GM12872 (cell line): ENCODE results near the gene THAP7.

Experiments used
- TF ChIP-seq, protein P1 (sequence below): IDR thresholded peaks from 3 replicates; pipeline ENCODE4 v1.5.1; 2011; ENCODE audit warnings: low read depth, mild to moderate bottlenecking, low read length, moderate library complexity; ENCODE audit not compliant: insufficient read depth

The THAP7 gene

GRCh38 chr22:20990184-20991180, 11.4 kb downstream of the THAP7 start:
- TF ChIP-seq, protein P1, sequence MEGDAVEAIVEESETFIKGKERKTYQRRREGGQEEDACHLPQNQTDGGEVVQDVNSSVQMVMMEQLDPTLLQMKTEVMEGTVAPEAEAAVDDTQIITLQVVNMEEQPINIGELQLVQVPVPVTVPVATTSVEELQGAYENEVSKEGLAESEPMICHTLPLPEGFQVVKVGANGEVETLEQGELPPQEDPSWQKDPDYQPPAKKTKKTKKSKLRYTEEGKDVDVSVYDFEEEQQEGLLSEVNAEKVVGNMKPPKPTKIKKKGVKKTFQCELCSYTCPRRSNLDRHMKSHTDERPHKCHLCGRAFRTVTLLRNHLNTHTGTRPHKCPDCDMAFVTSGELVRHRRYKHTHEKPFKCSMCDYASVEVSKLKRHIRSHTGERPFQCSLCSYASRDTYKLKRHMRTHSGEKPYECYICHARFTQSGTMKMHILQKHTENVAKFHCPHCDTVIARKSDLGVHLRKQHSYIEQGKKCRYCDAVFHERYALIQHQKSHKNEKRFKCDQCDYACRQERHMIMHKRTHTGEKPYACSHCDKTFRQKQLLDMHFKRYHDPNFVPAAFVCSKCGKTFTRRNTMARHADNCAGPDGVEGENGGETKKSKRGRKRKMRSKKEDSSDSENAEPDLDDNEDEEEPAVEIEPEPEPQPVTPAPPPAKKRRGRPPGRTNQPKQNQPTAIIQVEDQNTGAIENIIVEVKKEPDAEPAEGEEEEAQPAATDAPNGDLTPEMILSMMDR, result no peak

DNA sequence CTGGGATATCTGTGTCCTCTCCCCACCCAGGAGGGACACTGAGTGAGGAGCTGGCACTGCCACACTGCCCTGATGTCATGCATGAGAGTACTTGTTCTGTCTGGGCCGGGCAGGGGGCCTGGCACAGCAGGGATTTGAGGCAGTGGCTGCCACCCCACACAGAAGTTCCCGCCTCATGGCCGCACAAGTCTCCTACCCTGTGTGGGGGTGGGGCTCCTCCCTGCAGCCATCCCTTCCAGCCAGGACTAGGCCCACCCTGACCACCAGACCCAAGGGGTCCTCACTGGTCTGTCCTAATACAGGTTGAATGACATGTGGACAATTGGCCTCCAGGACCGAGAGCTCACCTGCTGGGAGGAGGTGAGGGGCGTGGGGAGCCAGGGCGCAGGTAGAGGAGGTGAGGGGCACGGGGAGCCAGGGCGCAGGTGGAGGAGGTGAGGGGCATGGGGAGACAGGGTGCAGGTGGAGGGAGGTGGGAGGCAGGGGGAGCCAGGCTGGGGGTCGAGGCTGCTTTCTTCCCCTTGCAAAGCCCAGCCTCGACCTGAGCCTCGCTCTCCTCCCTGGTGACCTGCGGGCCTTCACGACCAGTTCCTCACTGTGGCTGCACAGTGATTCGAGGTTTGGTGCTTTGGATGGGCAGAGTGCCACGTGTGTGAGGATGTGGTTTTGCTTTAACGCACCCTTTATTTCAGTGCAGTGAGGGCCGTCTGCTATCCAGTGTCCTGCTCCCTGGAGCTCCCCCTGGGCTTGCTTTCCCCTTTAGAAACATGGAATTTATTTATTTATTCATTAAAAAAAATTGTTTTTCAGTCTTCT, 12.4 kb downstream of the THAP7 start:
- TF ChIP-seq, protein P1, result no peak

- TF ChIP-seq, protein P1, result no peak
Observed at GRCh38 chr22:20988573-20989322, 13.2 kb downstream of the THAP7 start.

DNA sequence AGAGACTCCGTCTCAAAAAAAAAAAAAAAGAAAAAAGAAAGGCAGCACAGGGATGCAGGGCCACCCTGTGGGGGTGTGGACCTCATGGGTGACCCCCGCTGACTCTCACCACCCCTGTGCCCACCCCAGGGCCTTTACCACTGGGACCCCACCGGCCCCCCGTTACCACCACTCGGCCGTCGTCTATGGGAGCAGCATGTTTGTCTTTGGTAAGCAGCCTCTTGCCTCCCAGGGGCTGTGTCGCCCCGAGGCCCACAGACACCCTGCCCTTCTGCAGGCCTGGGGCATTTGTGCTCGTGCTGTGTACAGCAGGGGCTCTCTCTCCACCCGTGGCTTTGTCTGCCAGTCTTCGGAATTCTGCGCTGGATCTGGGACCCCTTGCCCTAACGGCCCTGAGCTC, 14.5 kb downstream of the THAP7 start:
- TF ChIP-seq, protein P1, result no peak

DNA sequence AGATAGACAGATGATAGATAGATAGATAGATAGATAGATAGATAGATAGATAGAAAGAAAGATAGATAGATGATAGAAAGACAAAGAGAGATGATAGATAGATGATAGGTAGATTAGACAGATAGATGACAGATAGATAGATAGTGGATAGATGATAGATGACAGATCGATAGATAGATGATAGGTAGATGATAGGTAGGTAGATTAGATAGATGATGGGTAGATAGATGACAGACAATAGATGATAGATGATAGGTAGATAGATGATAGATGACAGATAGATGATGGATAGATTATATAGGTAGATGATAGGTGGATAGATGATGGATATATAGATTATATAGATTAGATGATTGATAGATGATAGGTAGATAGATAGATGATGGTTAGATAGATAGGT, 15.6 kb downstream of the THAP7 start:
- TF ChIP-seq, protein P1, result no peak

DNA sequence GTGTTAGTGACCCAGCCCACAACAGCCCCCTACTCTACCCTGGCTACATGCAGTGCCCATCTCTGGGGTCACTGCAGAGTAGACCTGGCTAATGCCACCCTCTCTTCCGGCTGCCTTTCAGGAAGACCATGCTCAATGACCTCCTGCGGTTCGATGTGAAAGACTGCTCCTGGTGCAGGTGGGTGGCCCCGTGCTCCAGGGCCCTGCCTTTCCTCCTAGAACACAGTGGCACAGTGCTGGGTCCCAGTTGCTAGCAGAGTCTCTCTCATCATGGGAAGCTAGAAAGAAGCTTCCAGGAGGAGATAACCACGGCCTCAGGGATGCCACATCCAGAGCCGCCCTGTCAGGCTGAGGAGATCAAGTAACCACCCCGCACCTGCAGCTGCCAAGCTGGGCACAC, 16.2 kb downstream of the THAP7 start:
- TF ChIP-seq, protein P1, result no peak
